ENCODE data around the gene TSPAN3. TPM values are rescaled to one million over a fixed set of nuclear protein-coding genes. Genes with fewer than 3 reads are reported as not detected.

The TSPAN3 gene
- total RNA-seq, 4 donors from 2014 or later, result 330 to 637 (median 593) TPM

GRCh38 chr15:77032647-77033416, 38.1 kb downstream of the TSPAN3 start:
- Histone ChIP-seq H3K4me1 (peaks cover 0 to 8% of the 10 kb centered on the region in 2 donors), H3K9me3 (no peaks in the 10 kb centered on the region), H3K27ac (no peak overlapping the region), H3K4me3 (replicated peaks in 1 of 3) (no peak overlapping the region), H3K36me3 (no peaks in the 10 kb centered on the region), H3K27me3 (no peaks in the 10 kb centered on the region)
- intact Hi-C loops (cut with DNase I), result no loop called here
- TF ChIP-seq CTCF (IDR thresholded peaks at IDR 0.05) (no peak), POLR2A (IDR thresholded peaks at IDR 0.05) (no peak)
- no peak for DNase-seq
- 78 to 94% methylated on average over 7 to 18 of the region's 18 CpGs for WGBS, 2 donors

GRCh38 chr15:77032052-77032646, 38.8 kb downstream of the TSPAN3 start:
- Histone ChIP-seq H3K27me3 (no peaks in the 10 kb centered on the region), H3K4me3 (replicated peaks in 1 of 3) (no peak overlapping the region), H3K4me1 (peaks cover 0 to 9% of the 10 kb centered on the region in 2 donors), H3K27ac (no peak overlapping the region), H3K36me3 (no peaks in the 10 kb centered on the region), H3K9me3 (no peaks in the 10 kb centered on the region)
- intact Hi-C loops (cut with DNase I), result no loop called here
- DNase-seq, result no peak
- WGBS, 2 donors, result 73 to 82% methylated on average over 20 to 21 of the region's 22 CpGs
- TF ChIP-seq POLR2A (IDR thresholded peaks at IDR 0.05) (no peak), CTCF (IDR thresholded peaks at IDR 0.05) (no peak)

GRCh38 chr15:77031376-77032050, 39.4 kb downstream of the TSPAN3 start:
- H3K36me3 ChIP-seq, result no peaks in the 10 kb centered on the region
- H3K27me3 ChIP-seq, result no peaks in the 10 kb centered on the region
- 64 to 82% methylated on average over 5 to 12 of the region's 12 CpGs for WGBS, 2 donors
- H3K9me3 ChIP-seq, result no peaks in the 10 kb centered on the region
- H3K4me1 ChIP-seq, result peaks cover 0 to 9% of the 10 kb centered on the region in 2 donors
- no peak overlapping the region for H3K4me3 ChIP-seq (replicated peaks in 1 of 3)
- intact Hi-C loops (cut with DNase I), result no loop called here
- no peak for DNase-seq
- no peak overlapping the region for H3K27ac ChIP-seq
- TF ChIP-seq CTCF (IDR thresholded peaks at IDR 0.05) (no peak), POLR2A (IDR thresholded peaks at IDR 0.05) (no peak)

- Histone ChIP-seq H3K27me3 (no peaks in the 10 kb centered on the region), H3K36me3 (no peaks in the 10 kb centered on the region), H3K27ac (no peak overlapping the region), H3K4me3 (replicated peaks in 1 of 3) (no peak overlapping the region), H3K4me1 (peaks cover 0 to 9% of the 10 kb centered on the region in 2 donors), H3K9me3 (no peaks in the 10 kb centered on the region)
- no peak for TF ChIP-seq CTCF (IDR thresholded peaks at IDR 0.05)
- TF ChIP-seq POLR2A (IDR thresholded peaks at IDR 0.05), result no peak
- no peak for DNase-seq
- WGBS, 2 donors, result 72 to 90% methylated on average over 2 of the region's 10 CpGs
- intact Hi-C loops (cut with DNase I), result no loop called here
These were observed 40.0 kb downstream of the TSPAN3 start for GRCh38 chr15:77030928-77031375.
